DMS79 treated with DMSO at 0.1 percent for 48 hours (cell line): ENCODE results near the gene LRRC75A.

Experiments
- DNase-seq: peaks from one replicate; lab custom pipeline; 2025; lab: John Stamatoyannopoulos, UW

LRRC75A gene

DNA sequence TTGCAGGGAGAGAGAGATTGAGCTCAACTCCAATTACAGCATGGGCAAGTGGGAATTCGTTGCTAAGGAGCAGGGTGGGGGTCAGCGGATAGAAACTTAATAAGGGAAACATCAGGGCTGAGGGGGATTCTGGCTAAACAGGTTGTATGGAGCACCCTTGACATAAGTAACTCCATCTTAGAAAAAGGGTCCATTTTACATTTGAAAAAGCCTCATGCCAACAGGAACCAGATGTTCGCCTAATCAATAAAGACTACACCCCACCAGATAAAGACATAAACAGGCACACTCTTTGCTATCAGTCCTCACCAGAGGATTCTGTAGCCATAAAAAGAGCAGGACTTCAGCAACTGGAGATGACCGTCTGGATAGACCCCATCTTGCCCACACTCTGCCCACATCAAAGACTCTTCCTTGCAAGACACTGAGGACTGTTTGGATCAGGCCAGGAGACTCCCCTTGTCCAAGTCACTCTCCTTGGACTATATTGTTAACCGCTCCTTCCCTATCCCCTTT lies 1.6 kb upstream of the LRRC75A start:
- no peak for DNase-seq

DNA sequence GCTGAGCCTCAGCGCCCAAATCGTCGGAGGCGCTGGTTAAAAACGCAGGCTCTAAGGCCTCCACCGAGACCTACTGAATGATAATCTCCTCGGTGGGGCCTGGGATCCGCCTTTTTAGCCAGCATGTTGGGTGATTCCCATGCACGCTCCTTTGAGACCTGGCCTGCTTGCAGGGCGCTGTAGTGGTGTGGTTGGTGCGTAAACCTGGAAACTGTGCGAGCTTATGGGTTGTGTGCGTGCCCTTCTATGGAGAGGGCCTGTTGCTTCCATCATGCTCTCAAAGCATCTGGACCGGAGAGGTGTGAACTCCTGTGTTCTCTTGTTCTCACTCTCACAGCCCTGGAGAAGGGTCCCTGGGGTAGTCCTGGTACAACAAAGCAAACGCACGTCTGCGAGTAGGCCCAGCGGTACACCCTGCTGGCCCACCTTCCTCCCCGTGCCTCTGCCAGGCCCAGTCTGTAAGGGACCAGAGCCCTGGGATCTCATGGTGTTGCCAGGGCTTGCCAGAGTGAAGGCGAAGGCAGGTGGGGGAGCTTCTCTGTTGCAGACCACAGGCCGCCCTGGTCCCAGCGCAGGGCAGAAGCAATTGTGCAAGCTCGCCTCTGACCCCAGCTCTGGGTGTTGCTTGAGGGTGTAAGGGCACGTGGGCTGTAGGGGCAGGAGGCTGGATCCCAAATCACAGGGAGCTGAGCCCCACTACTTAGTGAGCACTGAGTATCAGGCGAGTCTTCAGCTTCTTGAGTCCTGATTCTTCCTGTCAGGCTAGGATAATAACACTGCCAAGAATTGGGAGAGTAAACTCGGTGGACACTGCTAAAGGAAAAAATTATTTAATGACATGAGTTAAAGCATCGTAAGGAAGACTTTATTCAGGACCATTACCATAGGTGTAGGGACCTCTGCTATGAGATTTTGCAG lies 879 bp upstream of the LRRC75A start:
- no peak for DNase-seq

DNA sequence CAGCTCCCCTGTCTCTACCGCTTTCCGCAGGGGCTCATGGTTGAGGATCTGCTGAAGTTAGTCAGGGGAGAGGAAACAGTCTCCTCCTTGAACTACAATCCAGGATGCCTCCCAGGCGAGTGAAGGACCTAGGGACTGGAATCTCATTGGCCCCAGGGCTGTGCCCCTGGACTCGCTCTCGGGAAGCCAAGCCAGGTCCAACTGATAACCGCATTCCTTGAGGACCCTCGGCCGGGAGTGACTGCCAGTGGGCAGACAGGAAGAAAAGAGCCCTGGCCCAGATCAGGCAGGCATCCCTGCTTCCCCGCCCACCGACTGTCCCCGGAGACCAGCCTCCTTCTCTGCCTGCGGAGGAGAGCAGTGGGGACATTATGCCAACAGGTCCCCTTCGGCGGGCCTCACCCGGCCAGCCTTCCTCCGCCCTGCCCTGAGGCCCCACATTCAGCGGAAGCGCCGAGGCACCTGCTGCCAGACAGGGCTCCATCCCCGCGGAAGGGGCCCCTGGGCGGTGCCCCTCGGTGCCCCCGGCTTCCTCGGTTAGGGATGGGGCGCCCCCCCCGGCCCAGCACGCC lies 776 bp downstream of the LRRC75A start:
- no peak for DNase-seq

DNA sequence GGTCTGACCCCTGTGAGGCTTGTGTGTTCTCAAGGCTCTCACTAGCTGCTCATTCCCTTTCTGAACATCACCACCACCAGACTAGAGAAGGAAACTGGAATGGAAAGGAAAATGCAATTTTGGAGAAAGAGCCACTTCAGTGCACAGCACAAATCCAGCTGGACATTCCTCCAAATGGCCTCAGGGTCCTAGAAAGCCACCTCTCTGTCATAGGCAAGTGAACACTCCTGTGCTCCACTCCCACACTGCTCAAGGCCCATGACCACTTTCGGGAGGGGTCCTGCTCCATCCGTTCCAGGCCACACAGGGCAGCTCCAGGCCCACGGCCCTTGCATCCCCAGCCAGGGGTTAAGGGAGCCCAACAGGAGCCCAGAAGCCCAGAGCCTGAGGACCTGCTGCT lies 2.6 kb downstream of the LRRC75A start:
- DNase-seq, result no peak

DNA sequence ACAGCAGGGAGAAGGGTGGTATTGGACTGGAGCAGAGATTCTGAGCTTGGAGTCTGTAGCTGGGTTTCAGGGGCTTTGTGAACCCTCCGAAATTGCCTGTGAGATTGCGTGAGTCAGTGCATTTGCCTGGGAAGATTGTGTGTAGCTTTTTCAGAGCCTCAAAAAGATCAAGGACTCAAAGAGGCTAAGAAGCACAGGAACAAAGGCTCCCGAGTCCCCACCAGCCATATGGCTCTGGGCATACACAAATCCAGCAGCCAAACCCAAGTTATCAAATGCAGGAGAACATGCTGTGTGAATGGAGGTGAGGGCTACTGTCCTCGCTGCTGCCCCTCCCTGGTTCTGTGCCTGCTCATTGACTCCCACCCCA lies 3.0 kb downstream of the LRRC75A start:
- no peak for DNase-seq

DNA sequence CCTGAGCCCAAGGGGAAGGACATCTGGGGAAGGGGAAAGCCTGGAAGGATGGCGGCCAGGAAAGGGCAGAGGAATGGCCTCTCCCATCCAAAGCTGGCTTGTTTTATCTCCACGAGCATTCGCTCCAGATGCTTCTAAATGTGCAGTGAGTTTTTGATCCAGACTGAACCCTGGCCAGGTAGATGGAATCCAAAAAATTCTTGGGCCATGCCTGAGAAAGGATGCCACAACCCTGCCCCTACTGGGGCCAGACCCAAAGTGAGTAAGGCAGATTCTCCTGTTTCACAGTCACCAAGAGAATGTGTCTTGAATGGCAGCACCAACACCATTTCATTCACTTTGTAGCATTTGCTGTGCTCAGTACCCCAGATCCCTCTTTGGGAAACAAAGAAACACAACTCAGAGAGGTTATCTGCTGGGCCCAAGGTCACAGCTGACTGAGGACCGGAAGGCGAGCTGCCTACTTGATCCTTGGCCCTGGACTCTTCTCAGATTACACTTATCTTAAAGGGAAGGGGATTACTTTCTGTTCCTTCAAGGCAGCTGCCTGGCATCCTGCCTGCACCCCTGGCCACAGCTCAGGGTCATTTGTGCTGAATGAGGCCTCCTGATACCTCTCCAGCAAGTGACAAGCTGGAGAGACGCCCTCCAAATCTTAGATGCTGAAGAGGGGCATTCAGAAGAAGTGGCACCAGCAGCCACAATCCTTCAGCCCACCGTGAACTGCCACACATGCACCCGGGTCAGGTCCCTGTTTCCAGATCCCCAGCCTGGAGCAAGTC lies 3.6 kb downstream of the LRRC75A start:
- DNase-seq, result peak; percentile 34

DNA sequence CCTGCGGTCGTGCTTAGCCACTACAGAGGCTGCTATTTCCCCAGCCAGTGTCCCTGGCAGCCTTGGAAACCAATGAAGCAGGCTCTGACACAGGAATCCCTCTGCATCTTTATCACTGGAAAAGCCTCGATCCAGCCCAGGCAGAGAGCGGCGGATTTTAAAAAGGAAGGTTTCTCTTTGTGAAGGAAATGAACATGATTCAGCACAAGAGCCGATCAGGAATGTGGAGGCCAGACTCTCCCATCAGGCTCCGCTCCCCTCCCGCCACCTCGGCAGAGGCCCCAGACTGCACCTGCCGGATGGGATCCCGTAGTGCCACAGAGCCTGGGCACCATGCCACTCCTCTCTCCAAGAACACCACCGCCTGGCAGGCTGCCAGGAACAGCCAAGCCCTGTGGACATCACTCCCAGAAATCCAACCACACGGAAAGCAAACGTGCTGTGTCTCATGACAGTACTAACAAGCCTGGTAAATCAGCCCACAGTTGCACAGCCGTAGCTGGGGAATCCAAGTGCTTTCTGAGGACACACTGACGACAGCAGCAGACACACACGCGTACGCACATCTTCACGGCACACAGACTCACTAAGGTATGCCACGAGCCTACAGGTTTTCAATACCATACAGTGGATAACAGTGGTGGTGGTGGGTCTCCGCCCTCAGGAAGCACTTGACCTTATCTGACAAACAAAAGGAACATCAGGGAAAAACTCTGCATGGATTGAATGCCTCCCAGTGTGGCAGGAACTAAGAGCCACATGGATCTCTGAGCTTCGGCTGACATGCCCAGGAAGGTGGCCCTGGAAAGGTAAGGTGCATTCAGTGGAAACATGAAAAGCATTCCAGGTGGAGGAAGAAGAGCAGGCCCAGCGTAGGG lies 5.4 kb downstream of the LRRC75A start:
- peak; percentile 92 for DNase-seq

DNA sequence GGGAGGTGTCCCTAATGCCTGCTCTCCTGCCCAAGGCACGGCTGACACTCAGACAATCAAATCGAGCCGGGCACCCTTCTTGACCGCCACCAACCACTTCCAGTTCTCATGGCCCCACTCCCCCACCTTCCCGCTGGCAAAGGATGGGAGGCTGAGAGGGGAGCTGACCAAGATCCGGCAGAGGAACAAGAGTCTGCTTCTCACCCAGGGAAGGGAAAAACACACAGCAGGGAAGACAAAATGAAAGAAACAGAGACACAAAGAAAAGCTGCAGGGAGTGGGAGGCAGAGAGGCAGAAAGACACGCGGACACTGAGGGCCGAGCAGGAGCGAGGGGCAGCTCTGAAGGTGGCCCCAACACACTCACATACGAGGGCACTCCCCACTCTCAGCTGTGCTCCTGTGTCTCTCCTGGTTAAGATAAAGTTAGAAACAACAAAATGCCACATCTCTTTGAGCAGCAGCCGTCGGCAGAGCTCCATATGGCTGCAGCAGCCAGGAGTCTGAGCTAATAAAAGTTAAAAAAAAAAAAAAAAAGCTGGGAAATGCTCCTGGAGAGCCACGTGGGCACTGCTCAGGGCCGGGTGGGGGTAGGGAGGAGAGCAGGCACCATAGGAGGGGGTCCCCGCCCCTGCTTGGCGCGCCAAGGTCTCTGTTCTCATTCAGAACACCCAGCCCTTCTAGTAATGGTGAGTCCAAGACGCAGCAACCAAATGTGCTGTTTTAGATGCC lies 7.4 kb downstream of the LRRC75A start:
- DNase-seq, result peak; percentile 18

DNA sequence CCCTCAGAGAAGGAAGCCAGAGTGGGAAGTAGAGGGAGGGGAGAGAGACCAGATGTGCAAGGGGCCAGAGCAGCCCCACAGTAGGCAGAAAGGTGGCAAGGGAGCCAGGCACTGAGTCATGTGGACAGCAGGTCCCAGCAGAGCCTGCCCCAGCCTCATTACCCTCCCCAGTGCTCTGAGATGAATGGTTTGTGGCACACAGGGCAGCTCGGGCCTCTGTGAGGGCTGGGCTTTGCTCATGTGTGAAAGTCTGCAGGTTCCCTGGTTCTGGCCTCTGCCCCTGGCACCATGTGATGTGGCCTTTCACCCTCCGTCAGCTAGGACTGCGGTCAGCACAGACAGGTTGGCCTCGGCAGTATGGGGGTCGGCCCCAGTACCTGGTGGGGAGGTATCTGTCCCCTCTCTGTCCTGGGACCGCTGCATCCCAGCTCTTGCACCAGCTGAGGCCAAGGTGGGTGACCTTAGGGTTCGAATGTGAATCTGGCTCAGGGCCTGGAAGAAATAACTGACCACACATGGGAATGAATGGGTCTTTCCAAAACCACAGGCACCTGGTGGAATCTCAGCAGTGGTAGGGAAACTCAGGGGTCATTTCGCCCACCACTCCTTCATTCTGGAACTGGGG lies 8.9 kb downstream of the LRRC75A start:
- no peak for DNase-seq

DNA sequence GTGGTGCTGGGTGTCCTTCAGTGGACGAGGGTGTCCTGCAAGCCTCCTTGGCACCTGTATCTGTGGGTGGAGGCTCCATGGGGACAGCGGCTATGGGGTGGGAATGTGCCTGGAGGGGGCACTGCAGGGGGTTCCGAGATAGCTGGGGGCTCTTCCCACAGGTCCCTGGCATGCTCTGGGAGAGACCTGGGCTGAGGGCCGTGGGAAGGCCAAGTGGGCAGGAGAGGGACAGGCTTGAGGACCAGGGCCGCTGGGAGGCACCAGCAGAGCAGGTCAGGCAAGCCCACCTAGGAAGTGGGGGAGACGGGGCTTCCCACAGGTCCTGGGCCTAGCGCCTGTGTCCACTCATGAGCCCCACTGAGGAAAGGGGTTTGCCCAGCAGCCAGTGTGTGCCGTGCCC lies 9.7 kb downstream of the LRRC75A start:
- no peak for DNase-seq

DNA sequence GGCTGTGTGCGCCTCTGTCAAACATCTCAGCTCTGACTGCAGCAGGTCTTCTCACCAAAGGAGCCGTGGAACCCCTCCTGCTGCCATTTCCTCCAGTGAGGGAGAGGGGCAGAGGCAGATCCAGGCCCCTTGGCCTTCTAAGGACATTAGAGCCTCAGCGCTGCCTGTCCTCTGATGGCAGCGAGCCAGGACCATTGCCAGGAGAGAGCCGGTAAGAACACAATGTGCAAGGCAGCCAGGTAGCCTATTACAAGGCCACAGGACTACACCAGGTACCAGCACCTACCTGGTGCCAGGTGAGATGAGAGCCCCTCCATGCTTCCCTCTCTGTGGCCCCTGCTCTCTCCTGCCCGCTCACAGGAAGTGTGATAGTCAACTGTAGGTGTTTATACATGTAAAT lies 11.0 kb downstream of the LRRC75A start:
- peak; percentile 29 for DNase-seq

DNA sequence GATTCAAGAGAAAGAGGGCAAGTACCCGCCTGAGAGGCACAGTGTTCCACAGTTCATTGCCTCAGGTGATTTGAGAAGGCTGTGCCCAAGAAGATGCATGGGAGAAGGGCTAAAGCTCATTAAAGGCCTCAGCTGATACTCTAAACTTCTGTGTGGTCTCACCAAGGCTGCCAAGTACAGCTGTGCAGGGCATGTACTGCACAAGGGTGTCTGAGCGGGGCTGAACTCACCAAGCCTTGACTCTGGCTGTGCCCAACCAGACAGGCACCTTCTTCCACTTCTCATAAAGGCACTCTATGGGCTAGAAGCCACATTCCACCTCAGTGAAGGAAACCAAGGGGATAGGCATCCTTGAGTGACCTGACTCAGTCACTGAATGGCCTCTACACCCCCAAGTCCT lies 12.7 kb downstream of the LRRC75A start:
- DNase-seq, result no peak

DNA sequence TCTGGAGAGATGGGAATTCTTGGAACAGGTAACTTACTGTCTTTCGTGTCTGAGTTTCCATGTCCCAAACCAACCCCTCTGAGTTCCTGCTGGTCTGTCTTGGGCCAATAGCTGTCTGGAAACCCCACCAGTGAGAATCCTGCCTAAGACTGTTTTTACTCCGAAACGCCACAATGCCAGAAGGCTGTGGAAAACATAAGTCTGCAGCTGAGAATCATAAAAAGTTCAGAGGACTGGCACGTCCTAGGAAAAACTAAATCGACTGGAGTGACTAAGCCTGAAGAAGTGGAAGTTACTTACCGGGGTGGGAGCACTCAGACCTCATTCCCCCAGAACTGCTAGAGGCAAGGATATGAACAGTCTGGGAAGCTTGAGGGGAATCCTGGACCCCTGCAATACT lies 13.3 kb downstream of the LRRC75A start:
- no peak for DNase-seq

DNA sequence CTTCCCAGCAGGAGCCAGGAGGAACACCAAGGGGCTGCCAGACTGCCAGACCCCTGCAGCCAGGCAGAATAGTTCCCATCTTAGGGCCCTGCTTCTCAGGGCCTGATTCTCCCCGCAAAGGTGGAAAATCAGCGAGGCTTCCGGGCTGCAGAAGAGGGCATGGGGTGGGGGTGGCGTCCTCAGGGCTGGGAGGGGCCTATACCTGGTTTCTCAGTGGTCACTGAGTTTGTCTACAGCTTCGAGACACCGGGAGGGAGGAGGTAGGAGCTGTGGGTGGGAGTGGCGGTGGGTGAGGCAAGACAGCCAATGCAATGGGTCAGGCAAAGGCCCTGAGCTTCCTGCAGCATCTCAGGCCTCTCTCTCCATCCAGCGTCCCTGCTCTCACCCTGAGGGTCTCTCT lies 14.3 kb downstream of the LRRC75A start:
- no peak for DNase-seq

DNA sequence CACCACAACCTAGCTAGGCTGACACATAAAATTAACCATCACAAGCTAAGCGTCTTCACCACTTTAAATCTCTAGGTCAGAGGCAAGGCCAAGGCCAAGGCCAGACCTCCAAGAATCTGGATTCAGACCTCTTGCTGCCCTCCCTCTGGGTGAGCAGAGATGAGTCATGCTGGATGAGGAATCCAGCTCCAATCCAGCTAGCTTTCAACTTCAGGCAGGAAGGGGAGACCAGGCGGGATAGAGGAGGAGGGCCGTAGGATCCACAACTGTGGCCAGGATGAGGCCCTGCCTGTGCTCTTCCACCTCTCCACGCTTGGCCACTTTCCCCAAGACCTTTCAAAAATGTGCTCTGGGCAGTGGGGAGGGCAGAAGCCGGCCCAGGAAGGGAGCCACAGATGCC lies 14.7 kb downstream of the LRRC75A start:
- DNase-seq, result no peak

DNA sequence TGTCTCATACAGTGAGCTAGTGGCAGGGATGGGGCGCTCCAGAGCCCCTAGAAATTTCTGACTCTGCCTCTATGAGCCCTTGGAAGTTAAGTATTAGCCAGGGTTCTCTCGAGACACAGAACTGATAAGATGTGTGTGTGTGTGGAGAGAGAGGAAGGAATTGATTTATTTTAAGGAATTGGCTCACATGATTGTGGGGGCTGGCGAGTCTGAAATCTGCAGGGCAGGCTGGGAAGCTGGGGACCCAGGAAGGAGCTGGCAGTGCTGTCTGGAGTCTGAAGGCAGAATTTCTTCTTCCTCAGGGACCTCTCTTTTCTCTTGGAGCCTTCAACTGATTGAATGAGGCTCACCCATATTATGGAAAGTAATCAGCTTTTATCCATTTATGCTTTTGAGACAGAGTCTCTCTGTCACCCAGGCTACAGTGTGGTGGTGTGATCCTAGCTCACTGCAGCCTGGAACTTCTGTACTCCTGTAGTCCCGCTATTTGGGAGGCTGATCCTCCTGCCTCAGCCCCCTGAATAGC lies 16.8 kb downstream of the LRRC75A start:
- no peak for DNase-seq

DNA sequence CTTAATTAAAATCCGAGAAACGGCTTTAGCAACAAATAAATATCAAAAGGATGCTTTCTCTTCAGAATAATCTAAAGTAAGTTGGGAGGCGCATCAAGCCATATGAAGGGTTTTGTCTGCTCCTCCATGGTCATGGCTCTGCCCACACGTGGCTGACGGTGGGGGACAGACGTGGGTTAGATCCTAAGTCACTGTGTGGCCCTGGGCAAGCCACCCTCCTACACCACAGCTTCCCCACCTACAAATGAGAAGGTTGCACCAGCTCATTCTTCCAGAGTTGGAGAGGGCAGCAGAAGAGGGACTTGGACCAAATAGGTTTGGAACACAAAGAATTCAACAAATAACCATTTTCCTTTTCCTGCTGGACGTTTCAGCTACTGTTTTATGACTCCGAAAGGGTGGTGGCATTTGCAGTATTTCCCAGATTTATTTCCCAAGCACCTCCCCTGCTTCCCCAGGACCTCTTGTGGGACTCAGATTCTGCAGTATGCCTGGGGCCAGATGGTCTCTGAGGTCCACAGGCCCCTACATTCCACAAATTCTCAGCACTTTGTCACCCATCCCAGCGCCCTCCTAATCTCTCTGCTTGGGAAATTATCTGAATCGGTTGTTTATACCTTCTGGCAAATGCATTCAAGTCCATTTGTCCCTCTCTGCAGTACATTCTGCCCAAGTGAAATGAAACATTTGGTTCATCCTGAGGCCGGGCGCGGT lies 17.8 kb downstream of the LRRC75A start:
- no peak for DNase-seq

DNA sequence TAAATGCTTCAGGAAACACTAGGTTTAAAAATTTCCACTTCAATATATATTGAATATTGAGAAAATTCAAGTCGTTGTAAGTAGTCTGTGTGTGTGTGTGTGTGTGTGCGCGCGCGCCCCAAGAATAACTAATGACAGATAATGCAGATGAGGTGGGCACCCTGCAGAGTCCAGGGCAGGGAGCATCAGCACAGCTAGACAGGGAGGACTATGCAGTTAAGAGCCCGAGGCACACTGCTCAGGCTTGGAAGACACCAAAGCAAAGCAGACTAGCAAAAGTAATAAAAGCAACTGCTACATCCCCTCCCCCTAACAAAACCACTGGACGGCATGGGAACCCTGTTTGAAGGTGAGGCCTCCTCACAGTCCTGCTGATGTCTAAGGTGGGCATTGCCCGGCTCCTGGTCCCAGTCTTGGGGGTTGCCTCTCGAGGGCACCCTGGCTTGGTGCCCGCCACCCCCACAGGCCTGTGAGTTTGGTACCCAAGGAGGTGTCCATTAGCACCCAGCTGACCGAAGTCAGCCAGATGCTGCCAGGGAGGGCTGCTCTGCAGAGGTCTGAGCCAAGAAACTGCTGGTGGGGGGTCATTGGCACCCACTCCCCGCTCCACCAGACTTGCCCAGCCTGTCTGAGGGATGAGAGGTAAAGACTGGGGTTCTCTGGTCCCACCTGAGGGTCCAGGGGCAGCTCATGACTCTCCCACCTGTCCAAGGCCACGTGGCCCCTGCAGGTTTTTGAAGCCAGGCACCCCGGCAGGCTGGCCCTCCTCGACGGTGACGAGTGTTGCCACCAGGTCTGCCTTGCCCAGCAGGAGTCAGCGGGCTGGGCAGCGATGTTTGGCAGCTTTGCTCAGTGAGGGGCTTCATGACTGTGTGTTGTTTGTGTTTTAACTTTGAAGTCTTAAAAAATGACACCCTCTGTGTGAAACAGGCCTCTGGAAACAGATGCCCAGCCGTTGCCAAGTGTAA lies 18.7 kb downstream of the LRRC75A start:
- no peak for DNase-seq
